OCI-LY7 (cell line): ENCODE measurements around the gene MEF2A.

Source experiments
- EZH2phosphoT487 ChIP-seq: fragments of 200-600 bp; sonication (generic); IDR thresholded peaks from 2 replicates; pipeline ENCODE4 v1.6.1; 2018; ENCODE audit warnings: low read depth, borderline replicate concordance, mild to moderate bottlenecking, mixed run types, antibody characterized with exemption, low read length, moderate library complexity, mixed read lengths
- TF ChIP-seq, protein P1 (sequence below): fragments of 200-600 bp; sonication (generic); conservative IDR thresholded peaks from 2 replicates; pipeline ENCODE4 v1.5.1; 2014; ENCODE audit warnings: mild to moderate bottlenecking, antibody characterized with exemption, low read length, moderate library complexity, mixed read lengths

DNA sequence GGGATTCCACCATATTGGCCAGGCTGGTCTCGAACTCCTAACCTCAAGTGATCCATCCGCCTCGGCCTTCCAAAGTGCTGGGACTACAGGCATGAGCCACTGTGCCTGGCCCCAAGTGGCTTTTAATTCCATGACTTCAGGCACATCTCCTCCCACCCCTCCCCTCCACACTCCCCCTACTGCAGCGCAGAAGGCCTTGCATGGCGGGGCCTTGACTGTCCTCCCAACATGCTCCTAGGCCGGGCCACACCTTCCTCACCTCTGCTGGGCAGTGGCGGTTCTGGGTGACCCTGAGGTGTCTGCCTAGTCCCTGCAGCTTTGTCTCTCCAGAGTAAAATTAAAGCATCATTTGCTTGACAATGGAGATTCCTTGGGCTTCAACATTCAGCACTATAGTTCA is 160.5 kb downstream of the MEF2A start:
- TF ChIP-seq, protein P1, sequence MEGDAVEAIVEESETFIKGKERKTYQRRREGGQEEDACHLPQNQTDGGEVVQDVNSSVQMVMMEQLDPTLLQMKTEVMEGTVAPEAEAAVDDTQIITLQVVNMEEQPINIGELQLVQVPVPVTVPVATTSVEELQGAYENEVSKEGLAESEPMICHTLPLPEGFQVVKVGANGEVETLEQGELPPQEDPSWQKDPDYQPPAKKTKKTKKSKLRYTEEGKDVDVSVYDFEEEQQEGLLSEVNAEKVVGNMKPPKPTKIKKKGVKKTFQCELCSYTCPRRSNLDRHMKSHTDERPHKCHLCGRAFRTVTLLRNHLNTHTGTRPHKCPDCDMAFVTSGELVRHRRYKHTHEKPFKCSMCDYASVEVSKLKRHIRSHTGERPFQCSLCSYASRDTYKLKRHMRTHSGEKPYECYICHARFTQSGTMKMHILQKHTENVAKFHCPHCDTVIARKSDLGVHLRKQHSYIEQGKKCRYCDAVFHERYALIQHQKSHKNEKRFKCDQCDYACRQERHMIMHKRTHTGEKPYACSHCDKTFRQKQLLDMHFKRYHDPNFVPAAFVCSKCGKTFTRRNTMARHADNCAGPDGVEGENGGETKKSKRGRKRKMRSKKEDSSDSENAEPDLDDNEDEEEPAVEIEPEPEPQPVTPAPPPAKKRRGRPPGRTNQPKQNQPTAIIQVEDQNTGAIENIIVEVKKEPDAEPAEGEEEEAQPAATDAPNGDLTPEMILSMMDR = no peak
- TF ChIP-seq EZH2phosphoT487 = no peak
